SK-N-SH (cell line): ENCODE data around the gene SENP1.

Experiments used
- EZH2phosphoT487 ChIP-seq: fragments of 200-600 bp; sonication (generic); IDR thresholded peaks from 2 replicates; pipeline ENCODE4 v1.6.1; 2017; ENCODE audit warnings: low read depth, mixed run types, mild to moderate bottlenecking, antibody characterized with exemption, moderate library complexity, borderline replicate concordance
- FOSL2 ChIP-seq: IDR thresholded peaks from 2 replicates; pipeline ENCODE4 v1.4.0; 2012; ENCODE audit warnings: low read depth, mild to moderate bottlenecking, moderate library complexity, borderline replicate concordance
- POLR2AphosphoS5 ChIP-seq: IDR thresholded peaks from 2 replicates; pipeline ENCODE4 v1.6.1; 2012; ENCODE audit warnings: low read depth, low read length
- TF ChIP-seq, protein P1 (sequence below): IDR thresholded peaks from 2 replicates; pipeline ENCODE4 v1.4.0; 2012; ENCODE audit warnings: low read depth

DNA sequence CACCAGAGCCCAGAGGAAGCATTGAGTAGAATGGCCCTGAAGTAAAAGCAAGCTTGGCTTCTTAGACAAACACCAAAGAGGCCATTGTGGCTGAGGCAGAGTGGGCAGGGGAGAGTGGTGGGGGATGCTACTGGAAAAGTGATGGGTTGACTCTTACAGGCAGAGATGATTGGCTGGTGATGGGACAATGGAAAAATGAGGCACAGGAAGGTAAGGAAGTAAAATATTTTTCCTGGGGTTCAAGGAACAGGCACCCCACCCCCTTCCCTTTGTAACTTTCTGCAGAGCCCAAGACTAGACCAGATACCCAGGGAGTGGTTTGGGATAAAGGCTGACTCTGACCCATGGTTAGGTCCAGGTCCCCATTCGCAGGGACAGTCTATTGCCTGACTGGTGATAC, 66.7 kb downstream of the SENP1 start:
- no peak for TF ChIP-seq POLR2AphosphoS5
- TF ChIP-seq FOSL2 = no peak
- TF ChIP-seq, protein P1, sequence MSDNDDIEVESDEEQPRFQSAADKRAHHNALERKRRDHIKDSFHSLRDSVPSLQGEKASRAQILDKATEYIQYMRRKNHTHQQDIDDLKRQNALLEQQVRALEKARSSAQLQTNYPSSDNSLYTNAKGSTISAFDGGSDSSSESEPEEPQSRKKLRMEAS = no peak
- TF ChIP-seq EZH2phosphoT487 = no peak
